Transverse colon (tissue), 4 donors: Measurements from ENCODE around the gene MAP3K12. TPM values are rescaled to one million over a fixed set of nuclear protein-coding genes. Genes with fewer than 3 reads are reported as not detected.
"Not testable (repeated sequence)": the region's sequence is repeated elsewhere in the genome, so short reads cannot be mapped to it uniquely, and the experiment has no call there.

Experiments used
- DNase-seq: peaks from one replicate; pipeline ENCODE4 v3.0.0-alpha.2; 2019
- H3K27ac ChIP-seq, 4 donors: fragments of 200-600 bp; sonication (generic); 2 replicates each; pipeline ENCODE4 v1.5.1; 2016 to 2018; ENCODE audit warnings: inconsistent platforms in 4 of 4
- H3K27me3 ChIP-seq: fragments of 200-600 bp; sonication (generic); 2 replicates; pipeline ENCODE4 v1.5.1; 2017; ENCODE audit warnings: inconsistent platforms
- H3K36me3 ChIP-seq, 4 donors: fragments of 200-600 bp; sonication (generic); 2 replicates each; pipeline ENCODE4 v1.5.1; 2017 to 2019; ENCODE audit warnings: inconsistent platforms in 4 of 4
- H3K4me1 ChIP-seq, 4 donors: fragments of 200-600 bp; sonication (generic); 2 replicates each; pipeline ENCODE4 v1.5.1; 2017 to 2020; ENCODE audit warnings: inconsistent platforms in 4 of 4
- H3K4me3 ChIP-seq, 4 donors: fragments of 200-600 bp; sonication (generic); 1 replicate in 1 of 4; 2 replicates in 3 of 4; pipeline versions ENCODE4 v1.5.1 to v1.6.1; 2017 to 2019; ENCODE audit warnings: inconsistent platforms in 4 of 4
- H3K9me3 ChIP-seq, 2 donors: fragments of 200-600 bp; sonication (generic); 2 replicates each; pipeline ENCODE4 v1.5.1; 2017 to 2019; ENCODE audit warnings: inconsistent platforms in 2 of 2
- CTCF ChIP-seq, 5 experiments: fragments of 200-600 bp in 3 of 5; fragments of 450-650 bp in 2 of 5; sonication (generic) in 3 of 5; IDR thresholded peaks; 1 replicate in 2 of 5; 2 replicates in 3 of 5; pipeline ENCODE4 v1.5.1; 2016 to 2017; ENCODE audit warnings: antibody characterized with exemption in 5 of 5, inconsistent platforms in 3 of 5, mild to moderate bottlenecking in 2 of 5, moderate library complexity in 1 of 5
- EP300 ChIP-seq: sonication (generic); formaldehyde crosslinking; IDR thresholded peaks from one replicate; pipeline ENCODE4 v1.6.1; 2017; ENCODE audit warnings: antibody characterized with exemption, low read depth
- POLR2A ChIP-seq: fragments of 450-650 bp; IDR thresholded peaks from one replicate; pipeline ENCODE4 v1.6.1; 2016; ENCODE audit warnings: antibody characterized with exemption, mild to moderate bottlenecking, moderate library complexity
- POLR2AphosphoS5 ChIP-seq, 3 donors: sonication (generic); formaldehyde crosslinking; IDR thresholded peaks; one replicate each; pipeline ENCODE4 v1.6.1; 2016; ENCODE audit warnings: antibody characterized with exemption in 3 of 3
- WGBS, 2 donors: methylation state at CpG; one replicate each; pipeline ENCODE4 v1.1.5; 2018; ENCODE audit warnings: low coverage in 1 of 2; 5-methylcytosine and 5-hydroxymethylcytosine counted together
- in situ Hi-C, 4 donors: fragments of 200-750 bp; cut with MboI; loops; one replicate each; pipeline versions ENCODE4 v1.15.0 to v1.15.1; 2017; ENCODE audit warnings: low sequenced_read_pairs in 3 of 4, low pct_ligation_motif_present in 1 of 4, low pct_unique_long_range_greater_than_20kb in 1 of 4
- intact Hi-C: fragments of 100-400 bp; cut with DNase I; formaldehyde crosslinking; loops from one replicate; pipeline ENCODE4 v1.15.1; 2023; ENCODE audit warnings: low total_unique reads
- total RNA-seq, 4 donors: library from RNA; depleted of rRNA; stranded (reverse); fragments of >200 nt; gene quantifications; one replicate each; pipeline ENCODE4 v1.1.0, GENCODE V29; 2016

The MAP3K12 gene
- total RNA-seq, 4 donors from 2014 or later = 6.8 to 20.9 (median 10.3) TPM

- H3K27me3 ChIP-seq = no peaks in the 10 kb centered on the region
- in situ Hi-C loops (no loop called here), intact Hi-C loops (no loop called here)
- TF ChIP-seq EP300 = no peak
- peak in 1 of 3 donors; percentile 1 for TF ChIP-seq POLR2AphosphoS5 (IDR thresholded peaks at IDR 0.05)
- H3K9me3 ChIP-seq = no peaks in the 10 kb centered on the region
- WGBS, 2 donors = 78 to 97% methylated on average over 5 to 9 of the region's 9 CpGs
- no peak overlapping the region for H3K27ac ChIP-seq
- no peak for DNase-seq
- peaks cover 0 to 12% (median 9%) of the 10 kb centered on the region in 4 donors for H3K4me1 ChIP-seq
- peaks cover 0 to 37% (median 15%) of the 10 kb centered on the region in 4 donors for H3K36me3 ChIP-seq
- H3K4me3 ChIP-seq = no peak overlapping the region
Measured at GRCh38 chr12:53481939-53482586, 17.2 kb downstream of the MAP3K12 start.

- intact Hi-C loops, H3K4me3 ChIP-seq, H3K27me3 ChIP-seq, H3K9me3 ChIP-seq, in situ Hi-C loops, DNase-seq, H3K27ac ChIP-seq: not testable (repeated sequence)
- Histone ChIP-seq H3K4me1 (peaks cover 0 to 12% (median 9%) of the 10 kb centered on the region in 4 donors), H3K36me3 (peaks cover 0 to 43% (median 18%) of the 10 kb centered on the region in 4 donors)
- 48 to 64% methylated on average over 2 to 6 of the region's 6 CpGs for WGBS, 2 donors
Measured at GRCh38 chr12:53481458-53481857, 17.8 kb downstream of the MAP3K12 start.

GRCh38 chr12:53480491-53481442, 18.5 kb downstream of the MAP3K12 start:
- TF ChIP-seq CTCF (IDR thresholded peaks at IDR 0.05) (no peak), POLR2AphosphoS5 (IDR thresholded peaks at IDR 0.05) (no peak), POLR2A (no peak), EP300 (no peak)
- no peak for DNase-seq
- 68 to 72% methylated on average over 7 to 12 of the region's 12 CpGs for WGBS, 2 donors

GRCh38 chr12:53479331-53479730, 19.9 kb downstream of the MAP3K12 start:
- H3K27ac ChIP-seq = peak overlapping the region in 1 of 4 donors; percentile 36
- H3K36me3 ChIP-seq = peaks cover 0 to 64% (median 30%) of the 10 kb centered on the region in 4 donors
- 78 to 93% methylated on average over 4 to 5 of the region's 5 CpGs for whole genome bisulfite sequencing, 2 donors
- peaks cover 0 to 21% (median 12%) of the 10 kb centered on the region in 4 donors for H3K4me1 ChIP-seq
- H3K9me3 ChIP-seq = no peaks in the 10 kb centered on the region
- no peak for DNase-seq
- no peaks in the 10 kb centered on the region for H3K27me3 ChIP-seq
- no peak overlapping the region for H3K4me3 ChIP-seq
- in situ Hi-C loops = no loop called here
- intact Hi-C loops = no loop called here
- TF ChIP-seq POLR2A (no peak), POLR2AphosphoS5 (IDR thresholded peaks at IDR 0.05) (no peak), EP300 (no peak), CTCF (IDR thresholded peaks at IDR 0.05) (no peak)

More at GRCh38 chr12:53480491-53481442, 18.5 kb downstream of the MAP3K12 start:
- peaks cover 0 to 12% (median 9%) of the 10 kb centered on the region in 4 donors for H3K4me1 ChIP-seq
- intact Hi-C loops = no loop called here
- no peak overlapping the region for H3K4me3 ChIP-seq
- H3K27me3 ChIP-seq = no peaks in the 10 kb centered on the region
- no peaks in the 10 kb centered on the region for H3K9me3 ChIP-seq
- no peak overlapping the region for H3K27ac ChIP-seq
- H3K36me3 ChIP-seq = peaks cover 0 to 50% (median 24%) of the 10 kb centered on the region in 4 donors
- in situ Hi-C loops = no loop called here

GRCh38 chr12:53478865-53479264, 20.4 kb downstream of the MAP3K12 start:
- TF ChIP-seq EP300 = no peak
- TF ChIP-seq POLR2A = no peak
- no peak for TF ChIP-seq CTCF (IDR thresholded peaks at IDR 0.05)
- TF ChIP-seq POLR2AphosphoS5 (IDR thresholded peaks at IDR 0.05) = no peak
- Histone ChIP-seq H3K4me1 (peaks cover 0 to 22% (median 12%) of the 10 kb centered on the region in 4 donors), H3K27ac (peak overlapping the region in 1 of 4 donors; percentile 36), H3K4me3 (no peak overlapping the region), H3K9me3 (no peaks in the 10 kb centered on the region), H3K27me3 (no peaks in the 10 kb centered on the region), H3K36me3 (peaks cover 0 to 68% (median 32%) of the 10 kb centered on the region in 4 donors)
- intact Hi-C loops = no loop called here
- no peak for DNase-seq
- 47 to 57% methylated on average over 1 of the region's 1 CpG for WGBS, 2 donors
- in situ Hi-C loops = no loop called here
